ENCODE measurements around the gene ATP1A2. TPM values are rescaled to one million over a fixed set of nuclear protein-coding genes. Genes with fewer than 3 reads are reported as not detected.
A peak's percentile ranks its signal among the peaks of the same experiment; 100 is the strongest.

Gene ATP1A2
- total and polyA plus RNA-seq, 2 donors (not counting 3 experiments of a cell fraction or from before 2014, with no cell fraction given), result not detected

DNA sequence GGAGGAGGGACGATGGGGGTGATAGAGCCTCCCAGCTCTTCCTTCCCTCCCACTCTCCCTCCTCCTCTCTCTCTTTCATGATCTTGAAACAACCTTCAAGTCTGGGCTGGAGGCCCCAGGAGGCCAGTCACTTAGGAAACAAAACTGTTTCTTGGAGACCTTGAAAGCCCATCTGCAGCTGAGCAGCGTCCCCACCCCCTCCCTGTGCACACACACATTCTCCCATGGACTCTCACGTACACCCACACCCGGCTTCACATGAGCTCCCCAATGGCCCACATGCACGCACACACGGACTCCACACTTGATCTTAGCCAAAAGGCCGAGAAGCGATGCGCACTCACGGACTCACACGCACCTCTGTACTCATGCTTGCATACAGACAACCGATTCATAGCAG is 3.2 kb upstream of the ATP1A2 start:
- H3K4me1 ChIP-seq (ENCODE audit: control insufficient read depth, extremely low read depth, insufficient read depth, low read length), result no peaks in the 10 kb centered on the region
- H3K4me2 ChIP-seq (ENCODE audit: insufficient read depth, low read length), result no peak overlapping the region
- ChIA-PET CTCF (interaction anchor here (1.7 kb wide), 1 partner anchor 140 kb away, joined by 8 read pairs; no protein-coding TSS in a partner anchor), POLR2A (no interaction called here)
- peaks cover 18 to 26% of the 10 kb centered on the region in 2 experiments for H3K27me3 ChIP-seq (ENCODE audit: control insufficient read depth in 2 of 2, insufficient read depth in 2 of 2, low read length in 2 of 2)
- DNase-seq (ENCODE audit: low read depth, low spot score), result no peak
- no peaks in the 10 kb centered on the region for H3K9me1 ChIP-seq (replicated peaks; ENCODE audit: control insufficient read depth, extremely low read depth, insufficient read depth, low read length)
- no peaks in the 10 kb centered on the region for H3K79me2 ChIP-seq (ENCODE audit: control insufficient read depth, insufficient read depth, low read length)
- dilution Hi-C loops (cut with MboI; ENCODE audit: extremely low pct_ligation_motif_present, low sequenced_read_pairs), result no loop called here
- intact Hi-C loops (cut with micrococcal nuclease), result no loop called here
- no peak overlapping the region for H3K9ac ChIP-seq (replicated peaks; ENCODE audit: extremely low read depth, insufficient read depth, low read length)
- TF ChIP-seq MYC (IDR thresholded peaks at IDR 0.05; ENCODE audit: low read depth, low read length), result no peak
- TF ChIP-seq MAX (IDR thresholded peaks at IDR 0.05; ENCODE audit: insufficient read depth, insufficient read length), result no peak
- no peak for TF ChIP-seq EZH2 (IDR thresholded peaks at IDR 0.05; ENCODE audit: borderline replicate concordance, low read depth, low read length, severe bottlenecking)
- no peak for TF ChIP-seq POLR2AphosphoS5 (IDR thresholded peaks at IDR 0.05; ENCODE audit: insufficient read depth, low read depth, low read length)
- TF ChIP-seq FOS (IDR thresholded peaks at IDR 0.05; ENCODE audit: borderline replicate concordance, insufficient read depth, low read length), result no peak
- TF ChIP-seq, protein P1, sequence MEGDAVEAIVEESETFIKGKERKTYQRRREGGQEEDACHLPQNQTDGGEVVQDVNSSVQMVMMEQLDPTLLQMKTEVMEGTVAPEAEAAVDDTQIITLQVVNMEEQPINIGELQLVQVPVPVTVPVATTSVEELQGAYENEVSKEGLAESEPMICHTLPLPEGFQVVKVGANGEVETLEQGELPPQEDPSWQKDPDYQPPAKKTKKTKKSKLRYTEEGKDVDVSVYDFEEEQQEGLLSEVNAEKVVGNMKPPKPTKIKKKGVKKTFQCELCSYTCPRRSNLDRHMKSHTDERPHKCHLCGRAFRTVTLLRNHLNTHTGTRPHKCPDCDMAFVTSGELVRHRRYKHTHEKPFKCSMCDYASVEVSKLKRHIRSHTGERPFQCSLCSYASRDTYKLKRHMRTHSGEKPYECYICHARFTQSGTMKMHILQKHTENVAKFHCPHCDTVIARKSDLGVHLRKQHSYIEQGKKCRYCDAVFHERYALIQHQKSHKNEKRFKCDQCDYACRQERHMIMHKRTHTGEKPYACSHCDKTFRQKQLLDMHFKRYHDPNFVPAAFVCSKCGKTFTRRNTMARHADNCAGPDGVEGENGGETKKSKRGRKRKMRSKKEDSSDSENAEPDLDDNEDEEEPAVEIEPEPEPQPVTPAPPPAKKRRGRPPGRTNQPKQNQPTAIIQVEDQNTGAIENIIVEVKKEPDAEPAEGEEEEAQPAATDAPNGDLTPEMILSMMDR (IDR thresholded peaks at IDR 0.05; ENCODE audit: extremely low read depth in 1 of 2, insufficient read depth in 1 of 2, low read depth in 1 of 2, low read length in 2 of 2), result no peak
- TF ChIP-seq GATA2 (IDR thresholded peaks at IDR 0.05; ENCODE audit: insufficient read depth, insufficient read length, low read depth, low read length), result no peak
- TF ChIP-seq JUN (IDR thresholded peaks at IDR 0.05; ENCODE audit: borderline replicate concordance, insufficient read depth, insufficient read length, low read depth), result no peak
- TF ChIP-seq POLR2A (IDR thresholded peaks at IDR 0.05; ENCODE audit: low read depth, low read length), result no peak
- H3K9me3 ChIP-seq (replicated peaks; ENCODE audit: control insufficient read depth, insufficient read depth, low read length), result no peaks in the 10 kb centered on the region
- peak; percentile 83 for FAIRE-seq
- H4K20me1 ChIP-seq (replicated peaks; ENCODE audit: control insufficient read depth, extremely low read depth, insufficient read depth, low read length), result no peaks in the 10 kb centered on the region
- no peak overlapping the region for H2AFZ ChIP-seq (ENCODE audit: low read depth, low read length)
- H3K36me3 ChIP-seq (ENCODE audit: control insufficient read depth in 2 of 2, extremely low read depth in 1 of 2, insufficient read depth in 2 of 2, low read length in 2 of 2), result no peaks in the 10 kb centered on the region
- no peak overlapping the region for H3K4me3 ChIP-seq (replicated peaks in 1 of 3; ENCODE audit: insufficient read depth in 1 of 3, low read depth in 1 of 3, low read length in 3 of 3)
- BruUV-seq (replicated peaks), result no TSS peak
- H3K27ac ChIP-seq (ENCODE audit: insufficient read depth, low read depth, low read length), result no peak overlapping the region

All from endothelial cell of umbilical vein (primary cell).